IMR-90 (cell line): ENCODE measurements around the gene HOXD3. TPM values are rescaled to one million over a fixed set of nuclear protein-coding genes. Genes with fewer than 3 reads are reported as not detected.

Experiments used
- ATAC-seq: fragments of 200-7000 bp; cut with Tn5 transposase; 2 replicates; pipeline ENCODE4 v1.9.1; 2020; ENCODE audit warnings: low read depth, mild to moderate bottlenecking, moderate library complexity
- BruUV-seq: library from RNA; stranded (reverse); fragments of 400-500 nt; replicated peaks from 2 replicates; lab custom pipeline; 2021; lab: Mats Ljungman, UMichigan
- CTCF ChIA-PET: fragments of 300-600 bp; formaldehyde crosslinking; extraction: SDS; loops from one replicate; lab custom pipeline; 2021; ENCODE audit warnings: antibody characterized with exemption; lab: Yijun Ruan, JAX
- POLR2A ChIA-PET: fragments of 300-600 bp; sonication (Branson Sonifier 250); formaldehyde crosslinking; loops from one replicate; lab custom pipeline; 2022; ENCODE audit warnings: antibody characterized with exemption; ENCODE audit not compliant: unreplicated experiment; lab: Charles Lee
- DNase-seq: peaks from one replicate; pipeline ENCODE4 v3.0.0; 2013
- H2AFZ ChIP-seq: replicated peaks from 2 replicates; pipeline ENCODE3; 2013; ENCODE audit warnings: low read length, mild to moderate bottlenecking; ENCODE audit not compliant: poor library complexity
- H2AK5ac ChIP-seq: 2 replicates; pipeline ENCODE4 v1.6.1; 2013; ENCODE audit warnings: low read depth, low read length, inconsistent platforms
- H2AK9ac ChIP-seq: replicated peaks from 2 replicates; pipeline ENCODE3; 2013; ENCODE audit warnings: mild to moderate bottlenecking, low read depth, low read length, moderate library complexity; ENCODE audit not compliant: poor library complexity
- H2BK120ac ChIP-seq: 2 replicates; pipeline ENCODE4 v1.6.1; 2013; ENCODE audit warnings: low read depth, low read length, inconsistent platforms
- H2BK15ac ChIP-seq: 3 replicates; pipeline ENCODE4 v1.6.1; 2013; ENCODE audit warnings: low read depth, low read length, inconsistent platforms
- H2BK20ac ChIP-seq: 2 replicates; pipeline ENCODE4 v1.6.1; 2013; ENCODE audit warnings: low read depth, mild to moderate bottlenecking, inconsistent platforms, low read length, moderate library complexity
- H2BK5ac ChIP-seq: 2 replicates; pipeline ENCODE4 v1.6.1; 2013; ENCODE audit warnings: mild to moderate bottlenecking, low read depth, low read length, inconsistent platforms; ENCODE audit not compliant: poor library complexity, severe bottlenecking
- H3K14ac ChIP-seq: replicated peaks from 2 replicates; pipeline ENCODE4 v1.6.1; 2013; ENCODE audit warnings: low read depth, low read length, inconsistent platforms
- H3K18ac ChIP-seq: 2 replicates; pipeline ENCODE4 v1.6.1; 2013; ENCODE audit warnings: low read depth, low read length, control low read depth
- H3K23ac ChIP-seq: 2 replicates; pipeline ENCODE4 v1.6.1; 2013; ENCODE audit warnings: low read depth, low read length, inconsistent platforms
- H3K27ac ChIP-seq: 2 replicates; pipeline ENCODE4 v1.5.1; 2013; ENCODE audit warnings: mild to moderate bottlenecking, control low read depth, low read length; ENCODE audit not compliant: insufficient read depth
- H3K27me3 ChIP-seq: 2 replicates; pipeline ENCODE4 v1.6.1; 2013; ENCODE audit warnings: low read length; ENCODE audit not compliant: control insufficient read depth, insufficient read depth
- H3K36me3 ChIP-seq: 2 replicates; pipeline ENCODE4 v1.6.1; 2013; ENCODE audit warnings: low read length, mixed read lengths; ENCODE audit not compliant: control insufficient read depth, insufficient read depth
- H3K4ac ChIP-seq: 2 replicates; pipeline ENCODE4 v1.6.1; 2013; ENCODE audit warnings: low read depth, low read length, inconsistent platforms
- H3K4me1 ChIP-seq: 2 replicates; pipeline ENCODE4 v1.6.1; 2013; ENCODE audit warnings: low read length, mixed read lengths; ENCODE audit not compliant: control insufficient read depth, insufficient read depth
- H3K4me2 ChIP-seq: 2 replicates; pipeline ENCODE4 v1.6.1; 2013; ENCODE audit warnings: low read depth, mild to moderate bottlenecking, control low read depth, low read length, moderate library complexity
- H3K4me3 ChIP-seq: 2 replicates; pipeline ENCODE4 v1.5.1; 2013; ENCODE audit warnings: low read depth, mild to moderate bottlenecking, control low read depth, low read length, moderate library complexity; ENCODE audit not compliant: insufficient read depth
- H3K56ac ChIP-seq: 2 replicates; pipeline ENCODE4 v1.6.1; 2013; ENCODE audit warnings: low read length, inconsistent platforms; ENCODE audit not compliant: insufficient read depth; ENCODE audit errors: extremely low read depth
- H3K79me1 ChIP-seq, 2 experiments: 2 replicates each; pipeline ENCODE4 v1.6.1; 2013; ENCODE audit warnings: low read length in 2 of 2, inconsistent platforms in 1 of 2, low read depth in 1 of 2
- H3K9ac ChIP-seq: 2 replicates; pipeline ENCODE4 v1.6.1; 2013; ENCODE audit warnings: low read depth, low read length, control low read depth
- H3K9me1 ChIP-seq: 2 replicates; pipeline ENCODE4 v1.6.1; 2013; ENCODE audit warnings: low read length, inconsistent platforms; ENCODE audit not compliant: insufficient read depth
- H3K9me3 ChIP-seq: 2 replicates; pipeline ENCODE4 v1.6.1; 2013; ENCODE audit warnings: low read length; ENCODE audit not compliant: control insufficient read depth, insufficient read depth
- H4K20me1 ChIP-seq: 2 replicates; pipeline ENCODE4 v1.6.1; 2013; ENCODE audit warnings: low read length, inconsistent platforms; ENCODE audit not compliant: insufficient read depth
- H4K5ac ChIP-seq: 2 replicates; pipeline ENCODE4 v1.6.1; 2013; ENCODE audit warnings: mild to moderate bottlenecking, low read depth, low read length, control low read depth
- H4K8ac ChIP-seq, 2 experiments: 2 replicates each; pipeline ENCODE4 v1.6.1; 2013; ENCODE audit warnings: low read depth in 2 of 2, low read length in 2 of 2, control low read depth in 1 of 2, inconsistent platforms in 1 of 2
- H4K91ac ChIP-seq: 2 replicates; pipeline ENCODE4 v1.6.1; 2013; ENCODE audit warnings: low read depth, low read length, inconsistent platforms; ENCODE audit not compliant: insufficient read depth
- RFX5 ChIP-seq: IDR thresholded peaks from 2 replicates; pipeline ENCODE4 v1.8.0; 2012; ENCODE audit warnings: low read depth, mild to moderate bottlenecking, low read length, moderate library complexity
- WGBS, 2 experiments: methylation state at CpG; one replicate each; pipeline versions ENCODE4 v1.1.5 to v1.1.7; 2013; ENCODE audit warnings: missing lambda C conversion rate in 2 of 2; ENCODE audit not compliant: insufficient read length in 1 of 2; ENCODE audit errors: extremely low coverage in 2 of 2; 5-methylcytosine and 5-hydroxymethylcytosine counted together
- dilution Hi-C: fragments of 300-500 bp; cut with HindIII; formaldehyde crosslinking; loops from one replicate; pipeline ENCODE4 v1.14.3; 2018; ENCODE audit warnings: low sequenced_read_pairs; ENCODE audit not compliant: unreplicated experiment
- in situ Hi-C: fragments of 300-500 bp; cut with MboI; formaldehyde crosslinking; loops from 3 replicates; pipeline ENCODE4 v1.14.3; 2019; ENCODE audit warnings: low sequenced_read_pairs, inconsistent platforms, mixed read lengths
- intact Hi-C: fragments of 100-400 bp; cut with micrococcal nuclease; formaldehyde crosslinking; loops from 2 replicates; pipeline ENCODE4 v1.10.0; 2022
- polyA plus RNA-seq, 3 experiments: library from polyadenylated mRNA; depleted of rRNA; stranded (reverse); fragments of >200 nt; gene quantifications; 2 replicates each; pipeline ENCODE4 v1.2.3, GENCODE V29; 2012; ENCODE audit warnings: low replicate concordance in 1 of 3
- total RNA-seq: library from RNA; depleted of rRNA; stranded (reverse); fragments of >200 nt; gene quantifications from 2 replicates; pipeline ENCODE4 v1.2.3, GENCODE V29; 2012
- TF ChIP-seq, protein P1 (sequence below): fragments of 150-350 bp; IDR thresholded peaks from 2 replicates; pipeline ENCODE4 v1.6.1; 2016; ENCODE audit warnings: low read depth, mild to moderate bottlenecking, low read length, moderate library complexity, borderline replicate concordance

The HOXD3 gene
- total and polyA plus RNA-seq, 2 of the 4 experiments (the other 2 are of a cell fraction): not detected

DNA sequence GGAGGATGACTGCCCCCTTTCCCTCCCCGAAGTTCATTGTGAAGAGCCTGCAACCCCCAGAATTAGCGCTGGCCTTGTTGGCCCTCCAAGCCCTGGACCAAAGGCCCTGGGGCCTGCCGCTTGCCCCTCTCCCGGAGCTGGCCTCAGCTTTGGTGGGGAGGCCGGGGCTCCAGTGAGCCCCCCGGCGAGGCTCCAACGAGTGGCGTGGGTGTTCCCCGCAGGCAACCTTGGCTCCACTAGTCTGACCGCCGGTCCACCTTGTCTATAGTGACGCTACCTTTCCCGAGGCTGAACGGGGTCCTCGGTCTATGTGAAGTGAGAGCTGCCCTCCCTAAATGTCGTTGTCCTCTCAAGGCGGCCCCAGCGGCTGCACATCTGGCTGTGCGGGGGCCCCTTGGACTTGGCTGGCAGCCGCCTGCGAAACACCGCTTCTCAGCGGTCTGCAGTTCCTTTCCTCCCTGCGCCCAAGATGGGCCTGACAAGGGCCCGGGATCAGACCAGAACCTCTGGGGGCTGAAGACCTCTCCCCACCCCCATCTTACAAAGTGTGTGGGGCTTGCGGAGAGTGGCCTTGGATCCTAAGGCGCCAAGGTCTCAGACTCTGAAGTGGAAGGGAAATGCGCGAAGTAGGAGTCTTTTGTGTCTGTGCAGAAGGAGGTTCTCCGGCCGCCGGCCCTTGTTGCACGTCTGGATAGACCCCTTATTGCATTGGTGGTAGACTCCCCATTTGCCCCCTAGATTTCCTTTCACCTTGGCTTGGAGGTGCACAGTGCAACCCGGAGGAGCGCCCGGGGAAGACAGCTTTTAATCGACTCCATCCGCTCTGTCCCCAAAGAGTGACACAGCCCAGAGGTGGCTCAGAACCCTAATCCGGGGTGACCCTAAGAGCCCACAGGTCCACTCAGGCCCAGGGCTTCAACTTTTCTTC, 44.5 kb upstream of the HOXD3 start (continued):
- TF ChIP-seq RFX5: no peak

DNA sequence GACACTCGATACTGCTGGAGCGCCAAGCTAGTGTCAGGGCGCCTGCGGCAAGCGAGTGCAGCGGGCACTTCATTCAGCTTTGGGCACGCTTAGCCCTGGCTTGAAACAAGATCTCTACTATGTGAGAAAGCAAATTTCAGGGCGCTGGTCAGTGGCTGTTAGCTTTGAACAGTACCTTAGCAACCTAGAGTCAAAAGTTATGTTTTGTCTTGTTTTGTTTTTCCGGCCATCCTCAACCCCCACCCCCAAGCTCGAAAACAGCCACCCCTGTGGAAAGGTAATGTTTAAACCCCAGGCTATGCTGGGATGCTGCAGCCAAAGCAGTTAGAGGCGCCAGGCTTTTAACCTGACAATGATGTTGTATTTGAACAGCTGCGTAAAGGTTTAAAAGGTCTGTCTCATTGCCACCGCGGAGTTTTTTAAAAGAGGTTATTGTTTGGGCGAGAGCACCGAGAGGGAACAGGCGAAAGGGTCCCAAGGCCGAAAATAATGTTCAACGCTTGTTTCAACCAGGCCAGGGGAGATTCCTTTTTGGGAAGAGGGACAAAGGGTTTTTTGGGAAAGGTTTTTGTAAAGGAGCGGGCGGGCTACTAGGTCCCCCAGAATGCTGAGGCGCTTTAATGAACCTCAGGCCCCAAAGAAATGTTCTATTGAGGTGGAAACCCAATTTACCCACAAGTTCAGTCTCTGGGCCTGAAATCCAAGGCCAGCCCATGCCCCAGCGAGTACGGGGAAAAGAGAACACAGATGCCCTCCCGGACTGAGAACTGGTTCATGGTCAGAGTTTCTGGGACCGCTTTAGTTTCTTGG, 42.8 kb upstream of the HOXD3 start:
- in situ Hi-C loops: no loop called here
- ChIA-PET CTCF (interaction anchor here (0.6 to 1.0 kb wide), 3 partner anchors 13 to 286 kb away, joined by 3 to 7 read pairs (median 3); no protein-coding TSS in a partner anchor), POLR2A (no interaction called here)
- Histone ChIP-seq H3K4me3 (no peak overlapping the region), H3K18ac (no peak overlapping the region), H2BK120ac (no peak overlapping the region), H3K4me2 (no peak overlapping the region), H2AK5ac (no peak overlapping the region), H2AFZ (no peak overlapping the region), H3K14ac (no peak overlapping the region), H3K23ac (no peak overlapping the region), H4K91ac (no peak overlapping the region), H3K36me3 (no peaks in the 10 kb centered on the region), H2BK5ac (no peak overlapping the region), H2BK20ac (no peak overlapping the region), H3K9me1 (no peaks in the 10 kb centered on the region), H4K5ac (no peak overlapping the region), H2AK9ac (no peak overlapping the region), H3K9ac (no peak overlapping the region), H3K79me1 (no peaks in the 10 kb centered on the region), H3K4me1 (no peaks in the 10 kb centered on the region), H3K56ac (no peak overlapping the region), H3K4ac (no peak overlapping the region), H4K8ac (no peak overlapping the region), H2BK15ac (no peak overlapping the region), H4K20me1 (no peaks in the 10 kb centered on the region), H3K27me3 (peaks cover 92% of the 10 kb centered on the region), H3K9me3 (peaks cover 12% of the 10 kb centered on the region), H3K27ac (no peak overlapping the region)
- BruUV-seq: no TSS peak
- TF ChIP-seq, protein P1, sequence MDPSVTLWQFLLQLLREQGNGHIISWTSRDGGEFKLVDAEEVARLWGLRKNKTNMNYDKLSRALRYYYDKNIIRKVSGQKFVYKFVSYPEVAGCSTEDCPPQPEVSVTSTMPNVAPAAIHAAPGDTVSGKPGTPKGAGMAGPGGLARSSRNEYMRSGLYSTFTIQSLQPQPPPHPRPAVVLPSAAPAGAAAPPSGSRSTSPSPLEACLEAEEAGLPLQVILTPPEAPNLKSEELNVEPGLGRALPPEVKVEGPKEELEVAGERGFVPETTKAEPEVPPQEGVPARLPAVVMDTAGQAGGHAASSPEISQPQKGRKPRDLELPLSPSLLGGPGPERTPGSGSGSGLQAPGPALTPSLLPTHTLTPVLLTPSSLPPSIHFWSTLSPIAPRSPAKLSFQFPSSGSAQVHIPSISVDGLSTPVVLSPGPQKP: no peak
- intact Hi-C loops: no loop called here
- dilution Hi-C loops: no loop called here
- DNase-seq (no peak), ATAC-seq (no peak)
- 2% methylated on average over 18 of the region's 26 CpGs; no CpG with 5 or more reads in 1 of the 2 experiments for WGBS, 2 experiments
